Stimulated activated CD8-positive, alpha-beta memory T cell treated with anti-CD3 and anti-CD28 coated beads, Interleukin-12 subunit alpha, Interleukin-12 subunit beta, amount 100 ng/mL, for 1 hour (primary cell): ENCODE results near the gene NTSR1.
A peak's percentile ranks its signal among the peaks of the same experiment; 100 is the strongest.

Experiments
- DNase-seq: peaks from one replicate; pipeline ENCODE4 v3.0.0-alpha.2; 2020; ENCODE audit warnings: low read depth

NTSR1 gene

DNA sequence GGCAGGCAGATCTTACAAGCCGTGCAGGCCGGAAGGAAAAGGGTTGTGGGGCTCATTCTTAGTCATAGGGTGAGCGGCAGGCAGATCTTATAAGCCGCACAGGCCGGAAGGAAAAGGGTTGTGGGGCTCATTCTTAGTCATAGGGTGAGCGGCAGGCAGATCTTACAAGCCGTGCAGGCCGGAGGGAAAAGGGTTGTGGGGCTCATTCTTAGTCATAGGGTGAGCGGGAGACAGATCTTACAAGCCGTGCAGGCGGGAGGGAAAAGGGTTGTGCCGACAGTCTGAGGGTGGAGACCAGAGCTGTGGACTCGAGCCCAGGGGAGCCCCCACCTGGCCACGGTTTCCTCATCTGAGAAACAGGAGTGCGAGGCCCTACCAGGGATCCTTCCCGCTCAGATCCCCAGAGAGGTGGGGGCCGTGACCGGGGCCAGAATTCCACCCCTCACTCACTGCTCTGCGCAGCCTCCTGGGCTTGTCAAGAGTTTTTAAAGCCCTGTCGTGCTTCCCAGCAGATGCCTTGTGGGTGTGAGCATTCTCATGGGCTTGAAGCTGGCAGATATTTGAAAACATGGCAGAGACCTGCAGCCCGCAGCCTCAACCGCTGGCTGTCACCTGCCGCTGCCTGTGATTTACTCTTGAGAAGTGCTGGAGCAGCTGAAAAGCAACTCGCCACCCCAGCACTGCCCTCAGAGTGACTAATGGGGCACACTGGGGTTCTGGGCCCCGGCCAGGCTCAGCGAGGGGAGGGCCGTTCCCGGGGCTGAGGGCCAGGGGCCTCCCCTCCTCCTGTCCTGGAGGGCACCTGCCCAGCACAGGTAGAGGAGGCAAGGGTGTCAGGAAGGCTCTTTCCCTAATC, 31.9 kb downstream of the NTSR1 start:
- DNase-seq: peak; percentile 52

DNA sequence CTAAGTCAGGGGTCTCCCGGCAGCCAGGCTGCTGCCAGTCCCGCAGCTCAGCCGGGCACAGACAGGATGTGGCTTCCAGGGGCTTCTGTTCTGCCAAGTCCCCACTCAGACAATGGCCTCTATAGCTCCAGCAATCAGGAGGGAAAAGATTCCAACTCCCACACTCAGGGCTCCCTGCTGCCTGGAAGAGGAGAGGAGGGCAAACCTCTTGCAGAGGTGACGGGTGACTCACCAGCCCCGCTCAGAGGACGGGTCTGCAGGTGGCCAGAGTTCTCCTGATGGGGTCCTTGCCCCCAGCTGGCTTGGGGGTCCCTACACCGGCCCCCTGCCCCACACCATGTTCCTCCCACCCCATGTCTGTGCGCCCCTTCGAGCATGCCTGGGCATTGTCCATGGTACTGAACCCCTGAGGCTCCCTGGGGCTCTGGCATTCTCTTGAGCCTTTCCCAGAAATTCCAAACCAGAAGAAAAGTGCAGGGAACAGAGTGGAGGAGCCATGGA, 32.6 kb downstream of the NTSR1 start:
- no peak for DNase-seq

DNA sequence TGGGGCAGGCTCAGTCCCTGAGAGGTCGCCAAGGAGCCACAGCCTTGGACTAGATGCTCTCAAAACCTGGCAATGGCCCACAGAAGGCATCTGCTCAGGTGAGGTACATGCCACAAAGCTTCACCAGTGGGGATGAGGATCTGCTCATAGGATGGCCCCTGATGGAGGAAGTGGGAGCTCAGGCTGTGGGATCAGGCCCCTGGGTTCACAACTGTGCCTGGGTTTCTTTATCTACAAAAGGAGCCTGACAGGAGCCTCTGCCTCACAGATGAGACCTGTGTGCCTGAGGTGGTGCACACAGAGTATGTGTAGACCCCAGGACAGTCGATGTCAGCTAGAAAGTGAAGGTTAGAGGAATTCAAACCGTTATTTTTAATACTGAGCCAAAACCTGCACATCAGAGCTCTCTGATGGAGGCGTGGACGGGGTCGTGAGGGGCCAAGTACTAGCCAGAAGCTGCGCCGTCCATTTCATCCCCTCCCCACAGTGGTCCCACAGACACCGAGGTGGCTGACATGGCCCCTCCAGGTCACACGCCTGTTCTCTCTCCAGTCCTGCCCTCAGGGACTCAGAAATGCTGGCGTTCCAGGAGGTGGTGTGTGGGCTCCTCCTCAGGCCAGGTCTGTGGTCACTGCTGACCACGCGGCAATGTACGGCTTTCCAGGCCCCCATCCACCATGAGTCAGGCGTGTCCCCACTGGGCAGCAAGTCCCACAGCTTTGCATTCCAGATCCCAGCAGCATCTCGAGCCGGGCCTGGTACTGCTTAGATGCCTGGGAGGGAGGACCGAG, 33.3 kb downstream of the NTSR1 start:
- no peak for DNase-seq

DNA sequence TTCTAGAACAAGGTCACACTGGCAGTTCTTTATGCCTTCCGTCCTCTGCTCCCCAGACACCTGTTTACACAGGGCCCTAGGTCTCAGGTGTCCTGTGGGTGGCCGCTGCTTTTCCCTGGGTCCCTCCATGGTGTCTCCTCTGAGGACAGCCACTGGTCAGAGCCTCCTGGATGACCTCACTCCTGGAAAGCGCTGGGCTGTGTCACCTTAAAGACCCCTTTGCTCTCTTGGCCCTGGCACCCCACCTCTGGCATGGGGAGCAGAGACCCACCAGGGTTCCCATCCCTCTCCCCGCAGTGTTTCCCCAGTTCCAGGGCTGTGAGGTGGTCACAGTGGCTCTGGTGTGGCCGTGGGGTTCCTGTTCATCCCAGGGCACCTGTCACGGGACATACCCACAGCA, 33.9 kb downstream of the NTSR1 start:
- DNase-seq: no peak

DNA sequence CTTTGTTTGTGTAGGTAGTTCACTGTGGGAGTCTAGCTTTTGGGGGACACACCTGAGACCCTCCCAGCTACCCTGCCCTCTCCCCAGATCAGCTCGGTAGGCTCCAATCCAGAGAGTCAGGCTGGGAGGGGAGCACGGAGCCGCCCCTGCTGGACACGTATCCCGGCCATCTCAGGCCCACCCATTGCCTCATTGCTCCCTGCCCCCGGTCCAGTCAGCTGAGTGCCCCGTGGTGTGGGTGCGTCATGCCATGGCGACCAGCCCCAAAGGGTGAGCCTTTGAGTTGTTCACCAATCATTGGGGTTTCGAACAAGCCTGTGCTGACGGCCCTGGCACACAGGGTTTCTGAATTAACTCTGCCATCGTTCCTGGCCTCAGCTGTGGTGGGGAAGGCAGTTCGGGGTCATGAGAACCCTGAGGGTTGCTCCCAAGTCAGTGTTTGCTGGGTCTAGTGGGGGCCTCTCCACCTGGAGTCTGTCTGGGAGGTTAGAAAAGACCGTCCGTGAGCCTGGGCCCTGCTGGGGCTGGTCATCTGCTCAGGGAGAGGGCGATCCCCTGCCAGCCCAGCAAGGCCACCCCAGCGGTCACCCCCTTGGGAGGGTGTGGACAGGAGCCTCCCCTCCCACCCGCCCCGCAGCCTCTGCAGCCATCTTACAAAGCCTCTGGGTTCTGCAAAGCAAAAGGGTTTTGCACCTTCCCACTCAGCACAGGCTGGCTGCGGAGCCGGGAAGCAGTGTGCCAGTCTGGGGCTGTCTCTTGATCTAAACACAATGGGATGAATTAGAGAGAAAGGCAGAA, 34.5 kb downstream of the NTSR1 start:
- no peak for DNase-seq

DNA sequence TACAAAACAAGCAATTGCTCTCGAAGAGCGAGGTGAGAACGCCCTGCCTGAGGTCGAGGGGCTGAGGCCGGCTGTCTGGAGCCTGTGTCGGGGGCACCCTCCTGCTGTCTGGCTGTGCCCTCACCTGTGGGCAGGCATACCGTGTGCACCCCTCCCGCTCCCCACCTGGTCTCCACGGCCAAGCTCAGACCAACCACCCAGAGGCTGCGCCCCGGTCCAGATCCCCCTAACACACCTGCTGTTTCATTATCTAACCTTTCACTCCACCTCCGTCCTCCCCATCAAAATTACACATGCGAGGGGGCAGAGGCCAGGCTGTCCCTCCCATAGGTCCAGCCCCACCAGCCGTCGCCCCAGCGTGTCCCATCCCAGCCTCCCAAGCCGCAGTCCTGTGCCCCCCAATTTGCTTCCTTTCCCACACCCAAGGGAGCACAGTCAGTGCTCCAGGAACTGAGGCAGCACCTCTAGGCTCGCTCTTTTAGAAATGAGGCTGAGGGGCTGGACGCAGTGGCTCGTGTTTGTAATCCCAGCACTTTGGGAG, 35.2 kb downstream of the NTSR1 start:
- no peak for DNase-seq

- DNase-seq: no peak
Observed at GRCh38 chr20:62744741-62745191, 36.1 kb downstream of the NTSR1 start.

DNA sequence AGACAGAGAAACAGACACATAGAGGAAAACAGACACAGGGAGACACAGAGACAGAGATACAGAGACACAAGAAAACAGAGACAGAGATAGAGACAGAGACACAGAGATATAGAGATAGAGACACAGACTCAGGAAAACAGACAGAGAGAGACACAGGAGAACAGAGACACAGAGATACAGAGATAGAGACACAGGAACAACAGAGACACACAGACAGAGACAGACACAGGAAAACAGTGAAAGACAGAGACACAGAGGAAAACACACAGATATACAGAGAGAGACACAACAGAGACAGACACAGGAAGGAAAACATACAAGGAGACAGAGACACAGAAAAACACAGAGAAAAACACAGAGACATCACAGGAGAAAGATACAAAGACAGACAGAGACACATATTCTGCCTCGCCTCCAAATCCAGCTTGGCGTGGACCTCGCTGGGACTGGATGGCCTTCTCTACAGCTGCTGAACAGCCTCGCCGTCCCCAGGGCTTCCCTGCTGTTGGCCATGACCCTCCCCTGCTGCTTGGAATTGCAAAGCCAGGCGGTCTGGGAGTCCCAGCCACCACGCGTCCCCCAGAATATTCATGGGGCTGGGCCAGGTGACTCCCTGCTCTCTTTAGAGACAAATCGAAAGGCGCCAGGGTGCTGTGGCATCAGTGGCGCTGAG, 36.8 kb downstream of the NTSR1 start:
- no peak for DNase-seq

DNA sequence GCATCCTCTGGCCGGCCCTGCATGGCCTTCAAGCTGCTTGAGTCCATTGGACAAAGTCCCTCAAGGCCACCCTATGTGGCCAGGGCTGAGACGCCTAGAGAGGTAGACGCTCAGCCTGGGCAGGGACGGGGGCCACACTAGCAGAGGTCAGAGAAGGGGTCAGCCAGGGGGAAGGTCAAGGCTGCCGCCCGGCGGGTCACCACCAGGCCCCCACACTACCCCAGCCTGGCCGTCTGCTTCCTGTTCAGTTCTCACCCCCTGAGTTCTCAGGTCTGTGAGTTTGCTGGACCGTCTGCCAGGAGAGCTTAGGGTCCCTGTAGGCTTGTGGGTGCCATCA, 37.3 kb downstream of the NTSR1 start:
- DNase-seq: no peak

GRCh38 chr20:62748311-62748710, 39.7 kb downstream of the NTSR1 start:
- DNase-seq: no peak

GRCh38 chr20:62749851-62750445, 41.3 kb downstream of the NTSR1 start:
- no peak for DNase-seq

DNA sequence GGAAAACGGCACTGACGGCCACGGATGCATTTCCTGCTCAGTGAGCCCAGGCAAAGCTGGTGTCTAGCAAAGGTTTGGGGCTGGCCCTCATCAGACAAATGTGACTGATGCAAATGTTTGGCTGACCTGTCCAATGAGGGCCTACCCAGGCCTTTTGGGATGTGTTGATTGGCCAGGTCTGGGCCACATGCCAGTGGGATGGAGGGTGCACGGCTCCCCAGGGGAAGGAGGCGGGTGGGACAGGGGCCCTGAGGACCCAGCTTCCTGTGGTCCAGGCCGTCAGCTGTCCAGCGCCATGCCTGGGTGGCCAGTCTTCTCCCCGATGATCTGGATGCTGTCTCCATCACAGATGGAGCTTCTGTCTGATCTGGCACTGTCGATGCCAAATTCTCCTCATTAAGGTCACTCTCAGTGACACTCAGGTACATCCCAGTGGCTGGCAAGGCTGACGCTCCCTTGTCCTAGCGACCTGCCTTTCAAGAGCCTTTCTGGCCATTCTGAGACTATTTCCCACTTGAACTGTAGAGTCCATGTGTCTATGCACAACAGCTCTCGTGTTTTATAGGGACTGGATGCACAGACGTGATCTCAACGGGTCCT, 43.0 kb downstream of the NTSR1 start:
- no peak for DNase-seq

DNA sequence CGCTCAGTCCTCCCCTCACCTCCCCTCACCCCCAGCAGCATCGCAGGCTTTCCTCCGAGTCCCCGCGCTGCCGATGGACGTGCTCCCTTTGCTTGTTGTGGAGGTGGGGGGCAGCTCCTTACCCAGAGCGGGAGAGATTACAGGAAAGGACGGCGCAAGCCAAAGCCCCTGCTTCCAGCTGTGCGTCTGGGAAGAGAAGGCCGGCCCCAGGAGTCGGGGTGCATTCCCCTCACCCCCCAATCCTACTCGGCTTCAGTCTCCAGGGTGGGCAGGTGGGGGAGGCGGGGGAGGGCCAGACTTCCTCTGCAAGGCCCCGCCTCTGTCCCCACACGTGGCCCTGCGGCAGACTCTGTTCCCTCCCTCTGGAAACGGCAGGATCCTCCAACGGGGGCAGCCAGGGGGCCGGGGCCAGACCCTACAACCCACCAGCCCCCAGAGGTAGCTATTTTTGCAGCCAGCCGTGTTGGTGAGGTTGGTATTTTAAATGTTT, 43.6 kb downstream of the NTSR1 start:
- DNase-seq: no peak

DNA sequence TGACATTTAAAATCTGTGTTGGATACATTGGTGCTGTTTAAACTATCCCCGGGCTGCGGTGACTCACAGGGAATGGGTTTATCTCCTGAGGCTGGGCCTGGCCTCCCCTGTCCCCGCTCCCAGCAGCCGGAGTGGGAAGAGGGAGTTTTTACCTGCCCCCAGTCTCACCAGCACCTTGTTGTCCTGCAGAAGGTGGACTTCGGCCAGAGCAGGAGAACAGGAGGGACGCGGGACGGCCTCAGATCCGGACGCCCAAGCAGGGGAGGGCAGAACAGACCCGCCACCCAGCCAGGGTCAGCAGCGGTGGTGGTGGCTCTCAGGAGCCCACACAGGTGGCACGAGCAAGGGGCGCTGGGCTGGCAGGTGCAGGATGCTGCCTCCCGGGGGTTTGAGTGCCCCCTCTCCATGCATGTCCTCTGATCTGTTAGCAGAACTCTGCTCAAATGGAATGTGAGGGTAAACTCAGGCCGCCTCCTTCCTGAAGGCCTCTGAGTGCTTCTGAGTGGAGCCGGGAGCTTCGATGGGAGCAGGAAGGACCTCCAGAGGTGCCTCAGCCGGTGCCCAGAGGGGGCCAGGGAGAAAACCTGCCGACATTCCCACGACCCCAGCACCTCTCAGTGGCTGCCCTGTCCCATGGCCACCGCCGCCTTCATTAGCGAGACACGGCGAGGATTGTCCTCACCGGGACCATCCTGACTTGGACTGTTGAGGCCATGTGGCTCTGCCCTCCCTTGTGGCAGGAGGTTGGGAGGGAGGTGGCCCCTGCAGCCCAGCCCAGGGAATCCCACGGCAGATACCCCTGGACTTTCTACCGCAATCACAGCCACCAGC, 44.2 kb downstream of the NTSR1 start:
- no peak for DNase-seq

DNA sequence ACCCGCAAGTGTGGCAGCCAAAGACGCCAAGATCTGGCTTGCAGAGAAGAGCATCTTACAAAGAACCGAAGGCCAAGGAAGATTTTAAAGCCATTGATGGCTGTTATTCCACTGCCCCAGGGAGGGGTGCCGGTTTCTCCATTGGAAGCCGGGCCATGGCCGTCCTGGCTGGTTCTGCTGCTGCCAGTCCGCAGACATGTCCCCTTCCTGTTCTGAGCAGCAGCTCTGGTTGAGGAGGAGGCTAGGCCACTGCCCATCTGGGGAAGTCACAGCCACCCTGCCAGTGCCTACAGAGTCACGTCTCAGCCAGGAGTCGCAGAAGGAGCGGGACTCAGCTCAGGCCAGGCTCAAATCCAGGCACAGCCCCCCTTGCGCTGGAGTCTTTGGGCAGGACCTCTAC, 45.0 kb downstream of the NTSR1 start:
- DNase-seq: no peak

DNA sequence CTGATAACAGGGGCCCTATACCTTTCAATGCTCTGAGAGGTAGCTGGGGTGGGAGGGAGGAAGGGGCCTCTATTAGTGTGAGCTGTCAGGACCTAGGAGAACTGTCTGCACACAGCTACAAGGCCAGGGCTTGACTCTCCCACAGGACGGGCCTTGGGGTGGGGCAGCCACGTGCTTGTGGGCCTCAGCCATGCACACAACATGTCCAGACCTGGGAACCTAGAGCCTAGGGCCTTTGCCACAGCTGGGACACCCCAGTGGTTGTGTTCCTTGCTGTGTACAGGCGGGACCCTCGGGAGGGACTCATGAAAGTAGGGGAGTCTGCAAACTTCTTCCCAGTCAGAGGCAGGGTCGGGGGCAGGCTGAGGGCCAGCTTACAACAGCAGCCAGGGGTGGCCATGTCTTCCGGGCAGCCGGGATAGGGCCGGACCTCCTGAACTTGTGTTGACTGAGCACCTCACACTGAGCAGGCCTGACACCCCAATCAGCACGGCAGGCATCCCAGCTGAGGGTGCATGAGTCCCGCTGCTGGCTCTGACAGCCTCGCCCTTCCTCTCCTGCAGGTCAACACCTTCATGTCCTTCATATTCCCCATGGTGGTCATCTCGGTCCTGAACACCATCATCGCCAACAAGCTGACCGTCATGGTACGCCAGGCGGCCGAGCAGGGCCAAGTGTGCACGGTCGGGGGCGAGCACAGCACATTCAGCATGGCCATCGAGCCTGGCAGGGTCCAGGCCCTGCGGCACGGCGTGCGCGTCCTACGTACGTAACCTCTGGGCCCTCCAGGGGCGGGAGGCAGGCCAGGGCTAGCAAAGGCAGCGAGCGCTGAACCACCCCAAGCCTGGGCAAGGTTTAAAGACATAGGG, 45.7 kb downstream of the NTSR1 start:
- DNase-seq: no peak

GRCh38 chr20:62754991-62755356, 46.3 kb downstream of the NTSR1 start:
- no peak for DNase-seq

DNA sequence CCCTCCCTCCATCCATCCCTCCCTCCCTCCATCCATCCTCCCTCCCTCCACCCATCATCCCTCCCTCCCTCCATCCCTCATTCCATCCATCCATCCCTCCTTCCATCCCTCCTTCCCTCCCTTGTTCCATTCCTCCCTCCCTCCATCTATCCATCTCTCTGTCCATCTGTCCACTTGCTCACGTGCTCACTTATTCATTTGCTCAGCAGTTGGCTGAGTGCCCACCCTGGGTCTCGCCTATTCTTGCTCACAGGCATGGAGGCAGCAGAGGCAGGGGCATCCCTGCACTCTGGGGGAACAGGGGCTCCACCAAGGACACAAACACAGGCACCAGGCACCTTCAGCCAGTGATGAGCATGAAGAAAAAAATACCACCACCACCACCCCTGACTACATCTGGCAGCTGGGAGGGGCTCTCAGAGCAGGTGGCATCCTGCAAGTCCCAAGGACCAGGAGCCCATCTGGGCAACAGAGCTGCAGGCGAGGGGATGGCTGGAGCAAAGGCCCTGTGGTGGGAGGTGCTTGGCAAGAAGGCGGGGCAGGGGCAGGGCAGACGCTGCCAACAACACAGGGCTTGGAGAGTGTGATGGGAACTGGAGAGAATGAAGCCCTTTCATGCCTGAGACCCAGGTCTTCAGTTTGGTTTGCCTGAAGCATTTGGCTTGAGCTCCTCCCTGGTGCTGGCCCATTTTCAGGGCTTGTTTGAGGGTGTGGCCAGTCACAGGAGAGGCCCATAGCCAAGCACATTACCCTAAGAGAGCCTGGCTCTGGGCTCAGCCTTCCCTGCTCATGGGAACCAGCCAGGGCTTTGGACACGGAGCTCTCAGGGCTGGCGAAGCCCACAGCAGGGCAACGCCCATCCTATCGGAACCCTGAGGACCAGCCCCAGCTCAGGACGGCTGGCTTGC, 47.4 kb downstream of the NTSR1 start:
- no peak for DNase-seq
